Effector memory CD8-positive, alpha-beta T cell (primary cell): Measurements from ENCODE around the gene PIAS2.
"Not testable (repeated sequence)": the region's sequence is repeated elsewhere in the genome, so short reads cannot be mapped to it uniquely, and the experiment has no call there.

Experiments
- ATAC-seq: fragments of 150-1000 bp; cut with Tn5 transposase; replicated peaks from 2 replicates; pipeline ENCODE4 v1.10.0; 2021; ENCODE audit warnings: mild to moderate bottlenecking, moderate library complexity
- DNase-seq, 3 experiments: peaks; one replicate each; pipeline ENCODE4 v3.0.0; 2021
- H3K27ac Mint-ChIP-seq, 2 donors: one replicate each; pipeline ENCODE4 v1.8.0; 2022; ENCODE audit warnings: mild to moderate bottlenecking in 2 of 2, mixed read lengths in 2 of 2, moderate library complexity in 2 of 2
- H3K27me3 Mint-ChIP-seq, 2 donors: one replicate each; pipeline ENCODE4 v1.8.0; 2022; ENCODE audit warnings: mixed read lengths in 2 of 2
- H3K36me3 Mint-ChIP-seq: one replicate; pipeline ENCODE4 v1.8.0; 2022; ENCODE audit warnings: mild to moderate bottlenecking, moderate library complexity, mixed read lengths; ENCODE audit not compliant: insufficient read depth
- H3K4me1 Mint-ChIP-seq, 2 donors: one replicate each; pipeline ENCODE4 v1.8.0; 2022; ENCODE audit warnings: low read depth in 2 of 2, mixed read lengths in 2 of 2
- H3K4me3 Mint-ChIP-seq, 2 donors: one replicate each; pipeline ENCODE4 v1.8.0; 2022; ENCODE audit warnings: mild to moderate bottlenecking in 2 of 2, mixed read lengths in 2 of 2, moderate library complexity in 2 of 2
- H3K9me3 Mint-ChIP-seq, 2 donors: one replicate each; pipeline ENCODE4 v1.8.0; 2022; ENCODE audit warnings: mixed read lengths in 2 of 2

The PIAS2 gene

GRCh38 chr18:46842583-46842982 is 74.7 kb downstream of the PIAS2 start:
- Mint-ChIP-seq H3K27ac (no peak overlapping the region), H3K4me1 (no peaks in the 10 kb centered on the region), H3K9me3 (no peaks in the 10 kb centered on the region), H3K36me3 (peaks cover 9% of the 10 kb centered on the region), H3K27me3 (no peaks in the 10 kb centered on the region), H3K4me3 (no peak overlapping the region)
- DNase-seq (no peak), ATAC-seq (no peak)

DNA sequence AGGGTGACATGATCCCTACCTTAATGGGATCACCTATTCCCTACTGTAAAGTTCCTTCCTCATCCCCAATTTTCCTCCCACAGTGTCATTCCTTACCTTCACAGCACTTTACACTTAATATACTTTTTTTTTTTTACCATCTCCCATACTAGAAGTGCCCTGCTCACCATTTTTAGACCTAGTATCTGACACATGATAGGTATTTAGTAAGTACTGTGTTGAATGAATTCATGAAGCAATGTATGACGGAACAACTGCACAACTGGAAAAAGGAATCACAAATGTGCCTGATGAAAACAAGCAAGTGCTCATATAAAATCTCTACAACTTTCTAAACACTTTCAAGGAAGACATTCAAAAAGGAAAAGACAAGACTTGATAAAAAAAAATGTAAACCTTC is 83.4 kb downstream of the PIAS2 start:
- Mint-ChIP-seq H3K27ac (no peak overlapping the region), H3K27me3 (no peaks in the 10 kb centered on the region), H3K4me3 (no peak overlapping the region), H3K9me3 (no peaks in the 10 kb centered on the region), H3K4me1 (no peaks in the 10 kb centered on the region), H3K36me3 (peaks cover 15% of the 10 kb centered on the region)
- DNase-seq: no peak
- no peak for ATAC-seq

GRCh38 chr18:46832849-46833248 is 84.5 kb downstream of the PIAS2 start:
- no peak overlapping the region for H3K4me3 Mint-ChIP-seq
- ATAC-seq: no peak
- no peaks in the 10 kb centered on the region for H3K27me3 Mint-ChIP-seq
- peaks cover 17% of the 10 kb centered on the region for H3K36me3 Mint-ChIP-seq
- no peak for DNase-seq
- no peaks in the 10 kb centered on the region for H3K4me1 Mint-ChIP-seq
- H3K27ac Mint-ChIP-seq: no peak overlapping the region
- H3K9me3 Mint-ChIP-seq: no peaks in the 10 kb centered on the region

DNA sequence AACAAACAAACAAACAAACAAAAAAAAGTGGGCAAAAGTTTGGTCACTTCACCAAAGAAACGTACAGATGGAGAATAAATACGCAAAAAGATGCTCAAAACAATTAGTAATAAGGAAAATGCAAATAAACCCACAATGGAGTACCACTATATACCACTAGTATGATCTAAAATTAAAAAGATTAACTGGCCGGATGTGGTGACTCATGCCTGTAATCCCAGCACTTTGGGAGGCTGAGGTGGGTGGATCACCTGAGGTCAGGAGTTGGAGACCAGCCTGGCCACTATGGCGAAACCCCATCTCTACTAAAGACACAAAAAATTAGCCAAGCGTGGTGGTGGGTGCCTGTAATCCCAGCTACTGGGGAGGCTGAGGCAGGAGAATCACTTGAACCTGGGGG is 84.9 kb downstream of the PIAS2 start:
- H3K27ac Mint-ChIP-seq, H3K27me3 Mint-ChIP-seq, ATAC-seq, H3K4me1 Mint-ChIP-seq, DNase-seq, H3K4me3 Mint-ChIP-seq, H3K9me3 Mint-ChIP-seq: not testable (repeated sequence)
- H3K36me3 Mint-ChIP-seq: peaks cover 21% of the 10 kb centered on the region

GRCh38 chr18:46831434-46831833 is 85.9 kb downstream of the PIAS2 start:
- no peak overlapping the region for H3K4me3 Mint-ChIP-seq
- H3K27me3 Mint-ChIP-seq: no peaks in the 10 kb centered on the region
- ATAC-seq (no peak), DNase-seq (no peak)
- H3K9me3 Mint-ChIP-seq: no peaks in the 10 kb centered on the region
- peaks cover 26% of the 10 kb centered on the region for H3K36me3 Mint-ChIP-seq
- H3K27ac Mint-ChIP-seq: no peak overlapping the region
- H3K4me1 Mint-ChIP-seq: no peaks in the 10 kb centered on the region

GRCh38 chr18:46830633-46831032 is 86.7 kb downstream of the PIAS2 start:
- H3K27me3 Mint-ChIP-seq: no peaks in the 10 kb centered on the region
- DNase-seq (no peak), ATAC-seq (no peak)
- H3K27ac Mint-ChIP-seq: no peak overlapping the region
- H3K4me3 Mint-ChIP-seq: no peak overlapping the region
- H3K4me1 Mint-ChIP-seq: no peaks in the 10 kb centered on the region
- H3K36me3 Mint-ChIP-seq: peaks cover 33% of the 10 kb centered on the region
- no peaks in the 10 kb centered on the region for H3K9me3 Mint-ChIP-seq

DNA sequence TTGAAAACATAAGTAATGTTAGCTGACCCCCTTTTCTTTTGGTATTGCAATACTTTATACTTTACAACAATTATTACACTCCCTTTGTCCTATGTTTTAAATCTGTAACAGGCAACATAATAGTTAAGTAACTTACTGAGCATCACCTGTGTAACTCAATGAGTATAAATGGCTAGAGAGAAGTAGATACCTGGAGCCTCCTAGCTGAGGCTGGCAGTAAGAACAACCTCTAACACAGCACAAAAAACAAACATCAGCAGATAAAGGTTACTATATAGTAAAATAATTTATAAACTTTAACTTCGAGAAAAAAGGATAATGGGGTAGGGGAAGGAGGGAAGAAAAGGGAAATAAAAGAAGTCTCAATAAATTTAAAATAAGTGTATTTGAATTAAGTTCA is 87.4 kb downstream of the PIAS2 start:
- Mint-ChIP-seq H3K27me3 (no peaks in the 10 kb centered on the region), H3K4me3 (no peak overlapping the region), H3K9me3 (no peaks in the 10 kb centered on the region), H3K27ac (peak overlapping the region in 1 of 2 donors; percentile 19), H3K36me3 (peaks cover 35% of the 10 kb centered on the region), H3K4me1 (no peaks in the 10 kb centered on the region)
- DNase-seq (no peak), ATAC-seq (no peak)

- Mint-ChIP-seq H3K27me3 (no peaks in the 10 kb centered on the region), H3K4me1 (no peaks in the 10 kb centered on the region), H3K27ac (peak overlapping the region in 1 of 2 donors; percentile 19), H3K9me3 (no peaks in the 10 kb centered on the region), H3K4me3 (no peak overlapping the region), H3K36me3 (peaks cover 38% of the 10 kb centered on the region)
- no peak for ATAC-seq
- no peak for DNase-seq
Observed at GRCh38 chr18:46829531-46829930, 87.8 kb downstream of the PIAS2 start.

DNA sequence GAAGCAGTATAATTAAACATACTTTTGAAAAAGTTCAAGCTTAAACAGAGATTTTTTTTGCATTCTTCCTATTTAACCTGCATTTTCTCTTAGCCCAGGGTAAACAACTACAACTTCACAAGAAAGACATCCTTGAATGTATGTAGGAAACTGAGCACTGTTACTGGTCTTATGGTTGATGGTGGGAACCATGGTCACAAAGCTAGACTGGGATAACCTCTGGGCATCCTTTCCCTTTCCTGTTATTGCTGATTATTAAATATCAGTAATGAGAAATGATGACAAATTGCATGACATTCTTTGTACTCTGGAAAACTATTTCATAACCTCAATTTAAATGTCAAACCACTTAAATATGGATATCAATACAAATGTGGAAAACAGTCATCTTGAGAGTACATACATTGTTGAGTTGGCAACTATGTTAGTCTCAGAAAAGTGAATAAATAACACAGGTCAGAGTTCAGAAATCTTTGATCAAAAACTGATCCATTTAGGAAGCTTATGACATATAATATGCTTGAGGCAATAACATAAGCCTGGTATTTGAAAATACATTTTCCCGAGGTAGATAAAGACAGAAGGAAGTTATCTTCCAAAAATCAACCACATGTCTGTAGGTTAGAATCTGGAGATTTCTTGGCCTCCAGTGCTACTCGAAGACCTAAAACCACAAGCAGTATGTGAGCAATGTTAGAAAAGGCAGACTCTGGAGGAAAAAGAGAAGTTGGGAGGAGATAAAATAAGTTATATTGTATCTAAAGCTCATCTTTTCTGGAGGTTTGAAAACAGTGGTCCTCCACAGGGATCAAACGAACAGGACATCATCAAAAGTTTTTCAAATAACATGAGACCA is 95.2 kb downstream of the PIAS2 start:
- Mint-ChIP-seq H3K27me3 (no peaks in the 10 kb centered on the region), H3K9me3 (no peaks in the 10 kb centered on the region), H3K4me3 (no peak overlapping the region), H3K36me3 (peaks cover 18% of the 10 kb centered on the region), H3K4me1 (no peaks in the 10 kb centered on the region), H3K27ac (no peak overlapping the region)
- ATAC-seq: no peak
- no peak for DNase-seq

DNA sequence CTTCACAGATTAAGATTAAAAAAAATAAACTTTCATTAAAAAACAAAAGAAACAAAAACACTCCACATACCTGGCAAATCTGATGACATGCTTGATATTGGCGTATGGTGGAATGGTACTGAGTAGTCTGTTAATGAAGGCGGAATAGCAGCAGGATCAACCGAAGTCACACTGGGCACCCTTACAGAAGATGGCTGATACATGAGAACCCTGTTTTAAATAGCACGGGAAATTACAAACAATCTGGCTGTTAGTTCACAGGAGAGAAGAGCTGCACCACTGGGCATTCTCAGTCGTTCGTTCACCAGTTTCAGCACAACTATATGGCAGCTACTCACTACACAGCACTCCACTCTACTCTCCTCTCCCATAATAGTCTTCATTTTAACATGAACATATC is 96.4 kb downstream of the PIAS2 start:
- DNase-seq (no peak), ATAC-seq (no peak)
- no peaks in the 10 kb centered on the region for H3K9me3 Mint-ChIP-seq
- no peak overlapping the region for H3K27ac Mint-ChIP-seq
- H3K4me3 Mint-ChIP-seq: no peak overlapping the region
- H3K36me3 Mint-ChIP-seq: peaks cover 10% of the 10 kb centered on the region
- H3K4me1 Mint-ChIP-seq: no peaks in the 10 kb centered on the region
- no peaks in the 10 kb centered on the region for H3K27me3 Mint-ChIP-seq

DNA sequence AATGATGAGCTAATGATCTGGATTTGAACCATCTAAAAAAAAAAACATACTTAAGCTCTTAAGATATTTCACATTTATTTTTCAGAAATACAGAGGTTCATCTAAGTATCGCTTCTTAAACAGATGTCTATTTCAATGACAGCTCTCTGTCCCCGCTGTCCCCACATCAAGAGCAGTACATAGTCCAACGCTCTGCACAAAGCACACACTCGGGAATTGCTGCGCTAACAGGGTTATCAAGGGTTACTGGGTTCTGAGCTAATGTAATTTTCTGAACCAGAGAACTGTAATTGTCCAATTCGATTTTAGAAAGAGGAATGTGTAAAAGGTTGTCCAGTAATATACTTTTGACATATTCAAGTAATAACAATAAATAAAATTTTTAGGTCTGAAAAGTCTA is 101.6 kb downstream of the PIAS2 start:
- Mint-ChIP-seq H3K4me3 (no peak overlapping the region), H3K27ac (no peak overlapping the region), H3K27me3 (no peaks in the 10 kb centered on the region), H3K9me3 (no peaks in the 10 kb centered on the region), H3K36me3 (peaks cover 3% of the 10 kb centered on the region), H3K4me1 (no peaks in the 10 kb centered on the region)
- no peak for ATAC-seq
- DNase-seq: no peak

DNA sequence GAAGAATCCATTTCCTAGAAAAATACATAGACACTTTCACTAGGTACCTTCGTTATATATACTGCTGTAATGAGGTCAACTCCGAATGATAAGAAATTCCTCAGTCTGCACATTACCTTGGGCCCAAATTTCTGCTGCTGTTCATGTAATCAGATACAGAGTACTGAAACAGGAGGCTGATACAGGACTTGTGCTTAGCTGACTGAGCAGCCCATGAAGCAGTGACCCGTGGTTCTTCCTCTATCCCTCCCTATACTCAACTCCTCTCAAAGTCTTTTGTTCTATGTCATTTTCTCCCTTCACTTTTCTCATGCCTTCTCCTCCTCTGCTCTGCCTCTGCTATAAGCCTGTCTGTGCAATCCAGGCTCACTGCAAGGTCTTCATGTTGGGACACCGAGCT is 102.9 kb downstream of the PIAS2 start:
- Mint-ChIP-seq H3K4me1 (no peaks in the 10 kb centered on the region), H3K36me3 (peaks cover 1% of the 10 kb centered on the region), H3K9me3 (no peaks in the 10 kb centered on the region), H3K27ac (no peak overlapping the region), H3K27me3 (no peaks in the 10 kb centered on the region), H3K4me3 (no peak overlapping the region)
- ATAC-seq: no peak
- DNase-seq: no peak

DNA sequence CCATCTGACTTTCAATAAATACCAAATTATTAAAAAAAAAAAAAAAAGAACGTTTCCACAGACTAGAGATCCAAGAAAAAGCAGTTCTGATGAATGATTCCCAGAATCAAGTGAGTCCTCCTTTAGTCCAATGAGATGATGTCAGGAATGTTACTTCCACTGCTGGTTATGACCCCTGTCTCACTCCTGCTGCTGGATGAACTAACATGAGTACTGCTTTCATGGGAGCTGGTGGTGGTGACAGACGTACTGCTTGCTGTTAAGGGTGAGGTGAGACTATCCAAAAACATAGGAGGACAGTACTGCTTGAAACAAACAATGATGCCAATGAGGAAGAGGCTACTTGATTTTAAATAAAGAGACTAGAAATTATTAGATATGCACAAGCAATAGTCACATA is 105.0 kb downstream of the PIAS2 start:
- H3K36me3 Mint-ChIP-seq: peaks cover 3% of the 10 kb centered on the region
- ATAC-seq: no peak
- no peaks in the 10 kb centered on the region for H3K27me3 Mint-ChIP-seq
- H3K4me1 Mint-ChIP-seq: no peaks in the 10 kb centered on the region
- H3K4me3 Mint-ChIP-seq: no peak overlapping the region
- DNase-seq: no peak
- no peak overlapping the region for H3K27ac Mint-ChIP-seq
- H3K9me3 Mint-ChIP-seq: no peaks in the 10 kb centered on the region

- Mint-ChIP-seq H3K4me1 (no peaks in the 10 kb centered on the region), H3K27me3 (no peaks in the 10 kb centered on the region)
- no peak for ATAC-seq
Observed at GRCh38 chr18:46810481-46811000, 106.8 kb downstream of the PIAS2 start.

More at GRCh38 chr18:46810481-46811000, 106.8 kb downstream of the PIAS2 start:
- no peaks in the 10 kb centered on the region for H3K9me3 Mint-ChIP-seq
- peaks cover 3% of the 10 kb centered on the region for H3K36me3 Mint-ChIP-seq
- H3K27ac Mint-ChIP-seq: no peak overlapping the region
- H3K4me3 Mint-ChIP-seq: no peak overlapping the region
- no peak for DNase-seq
